RWPE2 (cell line): Measurements from ENCODE around the gene ESR1.

Experiments
- ATAC-seq: fragments of 200-7000 bp; cut with Tn5 transposase; 3 replicates; pipeline ENCODE4 v1.9.1; 2021; ENCODE audit warnings: low read depth
- DNase-seq: peaks from one replicate; pipeline ENCODE4 v3.0.0-alpha.2; 2020; ENCODE audit warnings: low spot score
- H3K27ac ChIP-seq: fragments of 450-650 bp; 2 replicates; pipeline ENCODE4 v1.5.1; 2017; ENCODE audit warnings: mild to moderate bottlenecking; ENCODE audit not compliant: poor library complexity, severe bottlenecking
- H3K27me3 ChIP-seq: fragments of 250-450 bp; sonication (Bioruptor Pico); 2 replicates; pipeline ENCODE4 v1.5.1; 2021; ENCODE audit warnings: mild to moderate bottlenecking, moderate library complexity; ENCODE audit not compliant: insufficient read depth, poor library complexity, severe bottlenecking
- H3K36me3 ChIP-seq: fragments of 250-450 bp; sonication (Bioruptor Pico); 2 replicates; pipeline ENCODE4 v1.5.1; 2020; ENCODE audit warnings: low read depth, mild to moderate bottlenecking, moderate library complexity
- H3K4me1 ChIP-seq: fragments of 250-450 bp; sonication (Bioruptor Pico); 2 replicates; pipeline ENCODE4 v1.5.1; 2021; ENCODE audit warnings: mild to moderate bottlenecking, moderate library complexity; ENCODE audit not compliant: insufficient read depth, poor library complexity, severe bottlenecking
- H3K4me3 ChIP-seq: fragments of 250-450 bp; sonication (Bioruptor Pico); 2 replicates; pipeline ENCODE4 v1.5.1; 2021; ENCODE audit warnings: mild to moderate bottlenecking, moderate library complexity; ENCODE audit not compliant: severe bottlenecking
- H3K9me3 ChIP-seq: fragments of 250-450 bp; sonication (Bioruptor Pico); 2 replicates; pipeline ENCODE4 v1.5.1; 2021; ENCODE audit warnings: mild to moderate bottlenecking, moderate library complexity; ENCODE audit not compliant: severe bottlenecking
- CTCF ChIP-seq: fragments of 450-650 bp; IDR thresholded peaks from one replicate; pipeline ENCODE4 v1.5.1; 2017; ENCODE audit warnings: mild to moderate bottlenecking, moderate library complexity; ENCODE audit not compliant: poor library complexity, severe bottlenecking

ESR1 gene

GRCh38 chr6:151804585-151805285 lies 2.7 kb upstream of the ESR1 start:
- no peak for TF ChIP-seq CTCF
- H3K27me3 ChIP-seq: no peaks in the 10 kb centered on the region
- H3K27ac ChIP-seq: no peak overlapping the region
- H3K36me3 ChIP-seq: no peaks in the 10 kb centered on the region
- ATAC-seq (no peak), DNase-seq (no peak)
- H3K9me3 ChIP-seq: no peaks in the 10 kb centered on the region
- H3K4me3 ChIP-seq: no peak overlapping the region
- peaks cover 2% of the 10 kb centered on the region for H3K4me1 ChIP-seq

- Histone ChIP-seq H3K36me3 (no peaks in the 10 kb centered on the region), H3K4me3 (no peak overlapping the region), H3K27ac (no peak overlapping the region), H3K4me1 (peaks cover 5% of the 10 kb centered on the region), H3K9me3 (no peaks in the 10 kb centered on the region), H3K27me3 (no peaks in the 10 kb centered on the region)
- no peak for DNase-seq
- ATAC-seq: no peak; the same call in 2 of the 3 replicates
- no peak for TF ChIP-seq CTCF
Observed at GRCh38 chr6:151805286-151805840, 2.1 kb upstream of the ESR1 start.

- Histone ChIP-seq H3K36me3 (no peaks in the 10 kb centered on the region), H3K9me3 (no peaks in the 10 kb centered on the region), H3K4me3 (peak overlapping the region; percentile 39), H3K27me3 (no peaks in the 10 kb centered on the region), H3K4me1 (peaks cover 5% of the 10 kb centered on the region), H3K27ac (no peak overlapping the region)
- ATAC-seq (no peak), DNase-seq (no peak)
- no peak for TF ChIP-seq CTCF
Observed at GRCh38 chr6:151806757-151807512, 547 bp upstream of the ESR1 start.

- TF ChIP-seq CTCF: no peak
- peak overlapping the region; percentile 39 for H3K4me3 ChIP-seq
Observed at GRCh38 chr6:151808371-151809241, 1.1 kb downstream of the ESR1 start.

More at GRCh38 chr6:151808371-151809241, 1.1 kb downstream of the ESR1 start:
- peak; percentile 60 for ATAC-seq
- Histone ChIP-seq H3K4me1 (peaks cover 5% of the 10 kb centered on the region), H3K27me3 (no peaks in the 10 kb centered on the region), H3K9me3 (no peaks in the 10 kb centered on the region), H3K27ac (no peak overlapping the region), H3K36me3 (no peaks in the 10 kb centered on the region)
- DNase-seq: no peak
